ENCODE measurements around the gene SNX13.
A peak's percentile ranks its signal among the peaks of the same experiment; 100 is the strongest.

Gene SNX13

GRCh38 chr7:17937506-17938120, 2.7 kb downstream of the SNX13 start:
- DNase-seq (ENCODE audit: insufficient read length, low spot score) (no peak), FAIRE-seq (peak; percentile 55)
- TF ChIP-seq POLR2A (IDR thresholded peaks at IDR 0.05; ENCODE audit: low read depth, low read length) = no peak

- no peak for TF ChIP-seq POLR2A (IDR thresholded peaks at IDR 0.05; ENCODE audit: low read depth, low read length)
- FAIRE-seq = no peak
Observed at GRCh38 chr7:17936321-17936720, 4.0 kb downstream of the SNX13 start.

GRCh38 chr7:17934612-17935240, 5.6 kb downstream of the SNX13 start:
- no peak for TF ChIP-seq POLR2A (IDR thresholded peaks at IDR 0.05; ENCODE audit: low read depth, low read length)
- FAIRE-seq (peak; percentile 50), DNase-seq (ENCODE audit: insufficient read length, low spot score) (no peak)

More at GRCh38 chr7:17936321-17936720, 4.0 kb downstream of the SNX13 start:
- DNase-seq (ENCODE audit: insufficient read length, low spot score) = no peak

GRCh38 chr7:17934094-17934493, 6.2 kb downstream of the SNX13 start:
- no peak for DNase-seq (ENCODE audit: insufficient read length, low spot score)
- no peak for TF ChIP-seq POLR2A (IDR thresholded peaks at IDR 0.05; ENCODE audit: low read depth, low read length)
- FAIRE-seq = no peak

- peak; percentile 91 for FAIRE-seq
Observed at GRCh38 chr7:17932770-17933169, 7.5 kb downstream of the SNX13 start.

GRCh38 chr7:17931069-17931468, 9.2 kb downstream of the SNX13 start:
- DNase-seq (ENCODE audit: insufficient read length, low spot score) (no peak), FAIRE-seq (peak; percentile 83)
- no peak for TF ChIP-seq POLR2A (IDR thresholded peaks at IDR 0.05; ENCODE audit: low read depth, low read length)

More at GRCh38 chr7:17932770-17933169, 7.5 kb downstream of the SNX13 start:
- no peak for TF ChIP-seq POLR2A (IDR thresholded peaks at IDR 0.05; ENCODE audit: low read depth, low read length)
- no peak for DNase-seq (ENCODE audit: insufficient read length, low spot score)

GRCh38 chr7:17930546-17930945, 9.7 kb downstream of the SNX13 start:
- no peak for FAIRE-seq
- no peak for TF ChIP-seq POLR2A (IDR thresholded peaks at IDR 0.05; ENCODE audit: low read depth, low read length)
- DNase-seq (ENCODE audit: insufficient read length, low spot score) = no peak

GRCh38 chr7:17929647-17930395, 10.5 kb downstream of the SNX13 start:
- FAIRE-seq (peak; percentile 70), DNase-seq (ENCODE audit: insufficient read length, low spot score) (no peak)
- TF ChIP-seq POLR2A (IDR thresholded peaks at IDR 0.05; ENCODE audit: low read depth, low read length) = no peak

- no peak for DNase-seq (ENCODE audit: insufficient read length, low spot score)
- FAIRE-seq = peak; percentile 66
- no peak for TF ChIP-seq POLR2A (IDR thresholded peaks at IDR 0.05; ENCODE audit: low read depth, low read length)
Observed at GRCh38 chr7:17928055-17928454, 12.2 kb downstream of the SNX13 start.

GRCh38 chr7:17921857-17922416, 18.4 kb downstream of the SNX13 start:
- DNase-seq (ENCODE audit: insufficient read length, low spot score) = no peak
- no peak for FAIRE-seq
- TF ChIP-seq POLR2A (IDR thresholded peaks at IDR 0.05; ENCODE audit: low read depth, low read length) = no peak

GRCh38 chr7:17917842-17918241, 22.5 kb downstream of the SNX13 start:
- FAIRE-seq (peak; percentile 62), DNase-seq (ENCODE audit: insufficient read length, low spot score) (no peak)
- TF ChIP-seq POLR2A (IDR thresholded peaks at IDR 0.05; ENCODE audit: low read depth, low read length) = no peak

- no peak for TF ChIP-seq POLR2A (IDR thresholded peaks at IDR 0.05; ENCODE audit: low read depth, low read length)
- FAIRE-seq (no peak), DNase-seq (ENCODE audit: insufficient read length, low spot score) (no peak)
Observed at GRCh38 chr7:17916786-17917185, 23.5 kb downstream of the SNX13 start.

- no peak for DNase-seq (ENCODE audit: insufficient read length, low spot score)
- TF ChIP-seq POLR2A (IDR thresholded peaks at IDR 0.05; ENCODE audit: low read depth, low read length) = no peak
- FAIRE-seq = no peak
Observed at GRCh38 chr7:17915796-17916195, 24.5 kb downstream of the SNX13 start.

GRCh38 chr7:17915168-17915567, 25.1 kb downstream of the SNX13 start:
- no peak for FAIRE-seq
- TF ChIP-seq POLR2A (IDR thresholded peaks at IDR 0.05; ENCODE audit: low read depth, low read length) = no peak
- DNase-seq (ENCODE audit: insufficient read length, low spot score) = no peak

Measured in H54 (cell line).